ENCODE data around the gene PLEKHN1.

PLEKHN1 gene

GRCh38 chr1:966135-966703, at the start of gene PLEKHN1:
TSS of gene PLEKHN1 (plus strand) at chr1:966482. CDS start at chr1:966532, 50 bp downstream.
- DNase-seq = no peak

- no peak for DNase-seq
Measured at GRCh38 chr1:917076-917459, 49.2 kb upstream of the PLEKHN1 start.

GRCh38 chr1:917466-918091, 48.7 kb upstream of the PLEKHN1 start:
- peak; percentile 17 for DNase-seq

- DNase-seq = no peak
Measured at GRCh38 chr1:918353-918752, 47.9 kb upstream of the PLEKHN1 start.

GRCh38 chr1:918843-919242, 47.4 kb upstream of the PLEKHN1 start:
- no peak for DNase-seq

- DNase-seq = no peak
Measured at GRCh38 chr1:919271-919872, 46.9 kb upstream of the PLEKHN1 start.

GRCh38 chr1:920010-920409, 46.3 kb upstream of the PLEKHN1 start:
- peak; percentile 56 for DNase-seq

GRCh38 chr1:920521-920920, 45.8 kb upstream of the PLEKHN1 start:
- DNase-seq = no peak

- DNase-seq = peak; percentile 91
Measured at GRCh38 chr1:921011-921837, 45.1 kb upstream of the PLEKHN1 start.

- peak; percentile 89 for DNase-seq
Measured at GRCh38 chr1:923131-923990, 42.9 kb upstream of the PLEKHN1 start, which contains the start of gene SAMD11. TSS of gene SAMD11 (plus strand) at chr1:923923. CDS start at chr1:924432, 509 bp downstream.

GRCh38 chr1:923991-924655, 42.2 kb upstream of the PLEKHN1 start:
- no peak for DNase-seq

- DNase-seq = peak; percentile 61
Measured at GRCh38 chr1:924656-925560, 41.4 kb upstream of the PLEKHN1 start.

- peak; percentile 63 for DNase-seq
Measured at GRCh38 chr1:925561-926421, 40.5 kb upstream of the PLEKHN1 start.

GRCh38 chr1:927234-927633, 39.0 kb upstream of the PLEKHN1 start:
- no peak for DNase-seq

GRCh38 chr1:927748-928147, 38.5 kb upstream of the PLEKHN1 start:
- DNase-seq = no peak

- DNase-seq = no peak
Measured at GRCh38 chr1:928825-929661, 37.2 kb upstream of the PLEKHN1 start.

GRCh38 chr1:929712-930632, 36.3 kb upstream of the PLEKHN1 start:
- no peak for DNase-seq
